Osteocyte (in vitro differentiated cells): ENCODE results near the gene CTRB1. TPM values are rescaled to one million over a fixed set of nuclear protein-coding genes. Genes with fewer than 3 reads are reported as not detected.

Experiments
- DNase-seq: peaks from one replicate; pipeline ENCODE4 v3.0.0; 2021; ENCODE audit warnings: mixed read lengths; ENCODE audit not compliant: unreplicated experiment; ENCODE audit errors: extremely low spot score
- H3K27ac Mint-ChIP-seq: one replicate; pipeline ENCODE4 v1.8.0; 2021; ENCODE audit warnings: mild to moderate bottlenecking, mixed read lengths; ENCODE audit not compliant: unreplicated experiment
- H3K27me3 Mint-ChIP-seq: one replicate; pipeline ENCODE4 v1.8.0; 2021; ENCODE audit warnings: mixed read lengths; ENCODE audit not compliant: unreplicated experiment
- H3K36me3 Mint-ChIP-seq: one replicate; pipeline ENCODE4 v1.8.0; 2021; ENCODE audit warnings: mixed read lengths; ENCODE audit not compliant: unreplicated experiment
- H3K4me1 Mint-ChIP-seq: one replicate; pipeline ENCODE4 v1.8.0; 2021; ENCODE audit warnings: mixed read lengths; ENCODE audit not compliant: unreplicated experiment
- H3K4me3 Mint-ChIP-seq: one replicate; pipeline ENCODE4 v1.8.0; 2021; ENCODE audit warnings: mild to moderate bottlenecking, moderate library complexity, mixed read lengths; ENCODE audit not compliant: unreplicated experiment
- H3K9me3 Mint-ChIP-seq: one replicate; pipeline ENCODE4 v1.8.0; 2021; ENCODE audit warnings: mixed read lengths; ENCODE audit not compliant: unreplicated experiment
- CTCF ChIP-seq: fragments of 200-600 bp; sonication (generic); IDR thresholded peaks from 2 replicates; pipeline ENCODE4 v1.5.0; 2021; ENCODE audit warnings: antibody characterized with exemption, mild to moderate bottlenecking, moderate library complexity
- total RNA-seq: library from RNA; stranded (reverse); gene quantifications from 2 replicates; pipeline ENCODE4 v1.2.1, GENCODE V29; 2021

The CTRB1 gene
- total RNA-seq, 1 donor from 2014 or later = not detected

GRCh38 chr16:75254359-75254837 is 35.6 kb downstream of the CTRB1 start:
- no peak overlapping the region for H3K4me3 Mint-ChIP-seq
- H3K27ac Mint-ChIP-seq = peak overlapping the region; percentile 94
- peaks cover 89% of the 10 kb centered on the region for H3K4me1 Mint-ChIP-seq
- H3K36me3 Mint-ChIP-seq = no peaks in the 10 kb centered on the region
- DNase-seq = no peak
- H3K27me3 Mint-ChIP-seq = no peaks in the 10 kb centered on the region
- no peak for TF ChIP-seq CTCF
- H3K9me3 Mint-ChIP-seq = no peaks in the 10 kb centered on the region

- no peak for DNase-seq
- Mint-ChIP-seq H3K27ac (peak overlapping the region; percentile 94), H3K4me1 (peaks cover 84% of the 10 kb centered on the region), H3K4me3 (no peak overlapping the region), H3K36me3 (peaks cover 4% of the 10 kb centered on the region), H3K27me3 (no peaks in the 10 kb centered on the region), H3K9me3 (no peaks in the 10 kb centered on the region)
- no peak for TF ChIP-seq CTCF
Observed at GRCh38 chr16:75256059-75256571, 37.3 kb downstream of the CTRB1 start.

- Mint-ChIP-seq H3K27ac (peak overlapping the region; percentile 94), H3K36me3 (peaks cover 4% of the 10 kb centered on the region), H3K4me3 (peak overlapping the region; percentile 48), H3K27me3 (no peaks in the 10 kb centered on the region), H3K9me3 (no peaks in the 10 kb centered on the region), H3K4me1 (peaks cover 86% of the 10 kb centered on the region)
- peak; percentile 87 for DNase-seq
- TF ChIP-seq CTCF = no peak
Observed at GRCh38 chr16:75256696-75257343, 38.0 kb downstream of the CTRB1 start.

GRCh38 chr16:75257886-75258806 is 39.4 kb downstream of the CTRB1 start:
- H3K36me3 Mint-ChIP-seq = peaks cover 8% of the 10 kb centered on the region
- no peak for DNase-seq
- H3K4me1 Mint-ChIP-seq = peaks cover 86% of the 10 kb centered on the region
- TF ChIP-seq CTCF = no peak
- peak overlapping the region; percentile 94 for H3K27ac Mint-ChIP-seq
- H3K27me3 Mint-ChIP-seq = no peaks in the 10 kb centered on the region
- H3K4me3 Mint-ChIP-seq = peak overlapping the region; percentile 3
- no peaks in the 10 kb centered on the region for H3K9me3 Mint-ChIP-seq

- H3K27ac Mint-ChIP-seq = peak overlapping the region; percentile 94
- H3K9me3 Mint-ChIP-seq = no peaks in the 10 kb centered on the region
- H3K27me3 Mint-ChIP-seq = no peaks in the 10 kb centered on the region
- H3K4me3 Mint-ChIP-seq = no peak overlapping the region
- TF ChIP-seq CTCF = no peak
- DNase-seq = no peak
- peaks cover 86% of the 10 kb centered on the region for H3K4me1 Mint-ChIP-seq
- peaks cover 8% of the 10 kb centered on the region for H3K36me3 Mint-ChIP-seq
Observed at GRCh38 chr16:75258807-75259141, 40.0 kb downstream of the CTRB1 start.
